IPS DF 6.9 (cell line): ENCODE results near the gene NOVA2.
A peak's percentile ranks its signal among the peaks of the same experiment; 100 is the strongest.

ENCODE experiments used
- DNase-seq: peaks from one replicate; pipeline ENCODE4 v3.0.0-alpha.2; 2013; ENCODE audit warnings: low read depth, low spot score
- H3K27ac ChIP-seq: one replicate; pipeline ENCODE4 v1.5.1; 2013; ENCODE audit warnings: low read length, control low read depth
- H3K27me3 ChIP-seq: 2 replicates; pipeline ENCODE4 v1.6.1; 2013; ENCODE audit warnings: mild to moderate bottlenecking, low read length; ENCODE audit not compliant: control insufficient read depth, insufficient read depth
- H3K36me3 ChIP-seq: 2 replicates; pipeline ENCODE4 v1.6.1; 2013; ENCODE audit warnings: low read length; ENCODE audit not compliant: control insufficient read depth, insufficient read depth
- H3K4me1 ChIP-seq: 2 replicates; pipeline ENCODE4 v1.6.1; 2013; ENCODE audit warnings: low read length; ENCODE audit not compliant: control insufficient read depth, insufficient read depth
- H3K4me3 ChIP-seq: 2 replicates; pipeline ENCODE4 v1.5.1; 2013; ENCODE audit warnings: mild to moderate bottlenecking, low read length
- H3K9me3 ChIP-seq: 2 replicates; pipeline ENCODE4 v1.6.1; 2013; ENCODE audit warnings: low read length, inconsistent platforms; ENCODE audit not compliant: control insufficient read depth, insufficient read depth
- WGBS: extraction: QIAGEN DNeasy Blood & Tissue Kit; methylation state at CpG from one replicate; pipeline ENCODE4 v1.1.7; 2013; ENCODE audit warnings: mixed read lengths, missing lambda C conversion rate; ENCODE audit not compliant: insufficient read length, insufficient coverage; 5-methylcytosine and 5-hydroxymethylcytosine counted together

Gene NOVA2

GRCh38 chr19:45906221-45906620 is 67.4 kb downstream of the NOVA2 start:
- Histone ChIP-seq H3K27me3 (no peaks in the 10 kb centered on the region; the same call in 1 of the 2 replicates), H3K36me3 (no peaks in the 10 kb centered on the region), H3K4me3 (no peak overlapping the region), H3K4me1 (no peaks in the 10 kb centered on the region), H3K27ac (no peak overlapping the region), H3K9me3 (no peaks in the 10 kb centered on the region)
- WGBS = no CpG with 5 or more reads among the region's 3 CpGs
- no peak for DNase-seq

GRCh38 chr19:45905011-45905410 is 68.7 kb downstream of the NOVA2 start:
- DNase-seq = no peak
- no peaks in the 10 kb centered on the region for H3K4me1 ChIP-seq
- peaks cover 1% of the 10 kb centered on the region; the same call in 1 of the 2 replicates for H3K27me3 ChIP-seq
- H3K4me3 ChIP-seq = no peak overlapping the region
- no peak overlapping the region for H3K27ac ChIP-seq
- no CpG with 5 or more reads among the region's 10 CpGs for WGBS
- H3K36me3 ChIP-seq = no peaks in the 10 kb centered on the region
- H3K9me3 ChIP-seq = no peaks in the 10 kb centered on the region

- DNase-seq = peak; percentile 96
- Histone ChIP-seq H3K4me1 (no peaks in the 10 kb centered on the region), H3K9me3 (no peaks in the 10 kb centered on the region), H3K36me3 (no peaks in the 10 kb centered on the region; the same call in 1 of the 2 replicates), H3K27ac (no peak overlapping the region), H3K27me3 (peaks cover 1% of the 10 kb centered on the region; the same call in 1 of the 2 replicates), H3K4me3 (peak overlapping the region; percentile 42; the same call in 1 of the 2 replicates)
- no CpG with 5 or more reads among the region's 73 CpGs for WGBS
These were observed 70.7 kb downstream of the NOVA2 start for GRCh38 chr19:45902651-45903625.

- no CpG with 5 or more reads among the region's 47 CpGs for WGBS
- Histone ChIP-seq H3K27ac (no peak within 1 kb of the TSS), H3K4me1 (no peaks in the 10 kb centered on the region), H3K27me3 (peaks cover 1% of the 10 kb centered on the region; the same call in 1 of the 2 replicates), H3K36me3 (no peaks in the 10 kb centered on the region; the same call in 1 of the 2 replicates), H3K4me3 (peak within 1 kb of the TSS; percentile 42; the same call in 1 of the 2 replicates), H3K9me3 (no peaks in the 10 kb centered on the region)
- DNase-seq = no peak
These were observed 71.6 kb downstream of the NOVA2 start, which contains the start of gene MYPOP for GRCh38 chr19:45901912-45902650. Gene MYPOP, minus strand, starts transcription at chr19:45902613. Its CDS starts 840 bp downstream, at chr19:45901773.

GRCh38 chr19:45901432-45901911 is 72.2 kb downstream of the NOVA2 start:
- Histone ChIP-seq H3K36me3 (no peaks in the 10 kb centered on the region; the same call in 1 of the 2 replicates), H3K4me3 (peak overlapping the region; percentile 42; the same call in 1 of the 2 replicates), H3K27me3 (peaks cover 1% of the 10 kb centered on the region; the same call in 1 of the 2 replicates), H3K27ac (no peak overlapping the region), H3K9me3 (no peaks in the 10 kb centered on the region), H3K4me1 (no peaks in the 10 kb centered on the region)
- WGBS = no CpG with 5 or more reads among the region's 69 CpGs
- DNase-seq = no peak

- Histone ChIP-seq H3K27me3 (peaks cover 1% of the 10 kb centered on the region; the same call in 1 of the 2 replicates), H3K4me1 (no peaks in the 10 kb centered on the region), H3K36me3 (no peaks in the 10 kb centered on the region; the same call in 1 of the 2 replicates), H3K4me3 (peak overlapping the region; percentile 42; the same call in 1 of the 2 replicates), H3K27ac (no peak overlapping the region), H3K9me3 (no peaks in the 10 kb centered on the region)
- no CpG with 5 or more reads among the region's 22 CpGs for WGBS
- no peak for DNase-seq
These were observed 72.8 kb downstream of the NOVA2 start for GRCh38 chr19:45900738-45901431.

- Histone ChIP-seq H3K4me3 (no peak overlapping the region), H3K36me3 (no peaks in the 10 kb centered on the region; the same call in 1 of the 2 replicates), H3K9me3 (no peaks in the 10 kb centered on the region), H3K27me3 (peaks cover 1% of the 10 kb centered on the region; the same call in 1 of the 2 replicates), H3K4me1 (no peaks in the 10 kb centered on the region), H3K27ac (no peak overlapping the region)
- 89% methylated on average over 1 of the region's 4 CpGs for WGBS
- DNase-seq = no peak
These were observed 73.6 kb downstream of the NOVA2 start for GRCh38 chr19:45899919-45900589.

- no peaks in the 10 kb centered on the region for H3K9me3 ChIP-seq
- peaks cover 1% of the 10 kb centered on the region; the same call in 1 of the 2 replicates for H3K27me3 ChIP-seq
- no CpG with 5 or more reads among the region's 7 CpGs for WGBS
- no peak for DNase-seq
- no peak overlapping the region for H3K27ac ChIP-seq
- H3K36me3 ChIP-seq = no peaks in the 10 kb centered on the region; the same call in 1 of the 2 replicates
- no peaks in the 10 kb centered on the region for H3K4me1 ChIP-seq
- H3K4me3 ChIP-seq = no peak overlapping the region
These were observed 74.4 kb downstream of the NOVA2 start for GRCh38 chr19:45899253-45899652.

GRCh38 chr19:45897261-45897812 is 76.3 kb downstream of the NOVA2 start:
- H3K27ac ChIP-seq = no peak overlapping the region
- no peaks in the 10 kb centered on the region; the same call in 1 of the 2 replicates for H3K36me3 ChIP-seq
- H3K4me3 ChIP-seq = no peak overlapping the region
- H3K9me3 ChIP-seq = no peaks in the 10 kb centered on the region
- no peak for DNase-seq
- peaks cover 1% of the 10 kb centered on the region; the same call in 1 of the 2 replicates for H3K27me3 ChIP-seq
- WGBS = no CpG with 5 or more reads among the region's 8 CpGs
- no peaks in the 10 kb centered on the region for H3K4me1 ChIP-seq
